Articular chondrocyte of knee joint (primary cell): ENCODE results near the gene KDM8. TPM values are rescaled to one million over a fixed set of nuclear protein-coding genes. Genes with fewer than 3 reads are reported as not detected.

Experiments
- total RNA-seq: library from RNA; depleted of rRNA; stranded (reverse); fragments of >200 nt; gene quantifications from 2 replicates; pipeline ENCODE4 v1.2.3, GENCODE V29; 2012

The KDM8 gene
- 2.5 and 3.1 TPM in 2 replicates for total RNA-seq

GRCh38 chr16:27203507-27204311 lies at the start of gene KDM8:
Gene KDM8 (plus strand): TSS chr16:27203526. CDS start chr16:27210124, 6,598 bp downstream.

DNA sequence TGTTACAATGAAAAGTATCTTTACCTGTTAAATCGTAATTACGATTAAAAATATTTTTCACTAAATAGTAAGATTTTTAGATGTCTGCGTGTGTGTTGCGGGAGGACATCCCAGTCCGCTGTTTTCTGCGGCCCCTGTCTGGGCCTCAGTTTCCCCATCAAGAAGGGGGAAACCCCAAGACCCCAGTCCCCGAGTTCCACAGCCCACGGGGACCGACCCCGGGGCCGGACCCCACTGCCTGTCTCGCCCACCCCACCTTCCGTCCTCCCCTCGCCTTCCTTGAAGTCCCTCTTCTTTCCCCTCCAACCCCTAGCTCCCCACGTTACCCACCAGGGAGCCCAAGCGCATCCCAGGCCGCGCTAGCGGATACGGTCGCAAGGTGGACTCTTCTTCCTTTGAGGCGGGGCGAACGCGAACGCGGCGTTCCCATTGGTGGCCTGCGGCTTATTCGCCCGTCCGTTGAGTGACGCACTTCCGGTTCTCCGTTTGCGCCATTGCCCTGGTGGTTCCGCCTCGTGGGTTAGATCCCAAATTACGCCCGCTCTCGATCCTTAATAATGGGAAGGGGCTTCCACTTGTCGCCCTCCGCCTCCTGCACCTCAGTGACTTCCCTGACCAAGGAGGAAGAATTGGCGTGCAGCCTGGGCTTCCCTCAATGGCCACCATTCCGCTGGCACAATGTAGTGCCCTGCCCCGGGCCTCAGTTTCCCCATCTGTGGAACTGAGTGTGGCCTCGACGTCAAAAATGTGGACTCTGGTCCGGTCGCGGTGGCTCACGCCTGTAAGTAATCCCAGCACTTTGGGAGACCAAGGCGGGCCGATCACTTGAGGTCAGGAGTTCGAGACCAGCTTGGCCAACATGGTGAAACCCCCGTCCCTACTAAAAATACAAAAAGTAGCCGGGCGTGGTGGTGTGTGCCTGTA lies 65.3 kb downstream of the KDM8 start, which contains the start of gene NSMCE1:
Gene NSMCE1 (minus strand): TSS at position 397 of the 924 bp plus-strand sequence. CDS start 11,202 bp downstream, outside the sequence.

Other genes with a start within 250 kb of the KDM8 start
- gene C16orf82, start 136.6 kb upstream of the KDM8 start, total RNA-seq: not detected in 2 replicates
- gene NSMCE1, start 65.2 kb downstream of the KDM8 start, total RNA-seq: 77.0 and 95.4 TPM in 2 replicates
- 25.0 and 25.1 TPM in 2 replicates for gene IL4R, start 110.4 kb downstream of the KDM8 start, total RNA-seq
- 2.2 and 5.2 TPM in 2 replicates for gene IL21R, start 198.6 kb downstream of the KDM8 start, total RNA-seq